ENCODE results near the gene NSRP1.
"Not testable (repeated sequence)": the region's sequence is repeated elsewhere in the genome, so short reads cannot be mapped to it uniquely, and the experiment has no call there.

The NSRP1 gene

GRCh38 chr17:30222251-30222650 lies 105.6 kb downstream of the NSRP1 start:
- no peak for DNase-seq (ENCODE audit: low read depth in 2 of 2)

- DNase-seq (ENCODE audit: low read depth in 2 of 2) = no peak
Observed at GRCh38 chr17:30222721-30223175, 106.1 kb downstream of the NSRP1 start.

DNA sequence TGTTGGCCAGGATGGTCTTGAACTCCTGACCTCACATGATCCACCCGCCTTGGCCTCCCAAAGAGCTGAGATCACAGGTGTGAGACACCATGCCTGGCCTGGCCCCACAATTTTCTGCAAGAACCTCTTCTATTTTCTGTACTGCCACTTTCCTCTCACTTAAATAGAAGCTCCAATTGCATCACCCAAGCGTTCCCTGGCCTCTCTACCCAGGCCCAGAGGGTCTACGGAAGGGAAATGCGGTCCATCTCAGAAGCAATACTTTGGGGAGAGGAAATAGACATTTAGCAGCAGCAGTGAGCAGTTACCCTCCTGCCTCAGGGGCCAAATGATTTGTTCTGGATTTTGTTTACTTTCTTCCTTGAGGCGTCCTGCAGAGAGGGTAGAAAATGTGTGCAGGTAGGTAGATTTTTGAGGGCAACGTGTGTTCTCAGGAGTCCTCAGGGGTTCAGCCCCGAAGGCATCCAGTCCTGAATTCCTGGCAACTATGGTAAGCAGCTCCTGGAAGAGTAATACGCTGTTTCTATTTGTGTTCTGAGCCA lies 107.9 kb downstream of the NSRP1 start:
- DNase-seq (ENCODE audit: low read depth in 2 of 2) = no peak

DNA sequence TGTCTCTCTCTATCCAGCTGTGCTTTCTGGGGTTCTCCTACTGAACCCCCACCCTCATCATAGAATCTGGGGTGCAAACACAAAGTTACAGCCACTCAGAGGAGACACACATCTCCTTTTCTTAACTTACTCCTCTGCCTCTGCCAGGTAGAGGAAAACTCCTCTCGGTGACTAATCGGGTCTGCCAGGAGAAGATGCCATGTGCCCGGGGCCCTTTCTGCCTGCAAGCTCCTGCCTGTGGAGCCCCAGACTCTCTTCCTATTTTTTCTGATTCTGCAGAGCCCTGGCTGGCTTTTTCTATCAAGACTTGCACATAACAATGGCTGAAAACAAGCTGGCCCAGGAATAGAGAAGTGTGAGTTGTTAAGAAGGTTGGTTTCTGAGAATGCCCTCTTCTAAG lies 108.5 kb downstream of the NSRP1 start:
- DNase-seq (ENCODE audit: low read depth in 2 of 2) = no peak

GRCh38 chr17:30225919-30226553 lies 109.4 kb downstream of the NSRP1 start:
- DNase-seq (ENCODE audit: low read depth in 2 of 2) = no peak

- no peak for DNase-seq (ENCODE audit: low read depth in 2 of 2)
Observed at GRCh38 chr17:30226878-30227277, 110.3 kb downstream of the NSRP1 start.

DNA sequence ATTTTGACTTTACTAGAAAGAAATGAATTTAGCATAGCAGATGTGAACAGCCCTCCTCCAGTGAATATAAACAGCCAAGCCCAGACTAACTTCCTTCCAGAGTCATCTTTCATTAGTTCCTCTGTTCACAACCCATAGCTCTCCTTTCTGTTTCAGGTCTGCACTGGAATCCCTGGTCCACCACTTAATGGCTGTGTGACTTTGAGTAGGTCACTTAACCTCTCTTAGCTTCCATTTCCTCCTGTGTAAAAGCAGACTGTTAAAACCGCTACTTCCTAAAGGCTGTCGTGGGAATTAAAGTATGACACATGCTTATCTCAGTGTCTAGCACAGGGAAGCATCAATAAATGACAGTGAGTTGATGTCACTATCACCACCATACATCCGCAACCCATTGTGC lies 111.4 kb downstream of the NSRP1 start:
- DNase-seq (ENCODE audit: low read depth in 2 of 2) = no peak

GRCh38 chr17:30229012-30229411 lies 112.4 kb downstream of the NSRP1 start:
- DNase-seq (ENCODE audit: low read depth in 2 of 2) = peak; percentile 7 to 9

DNA sequence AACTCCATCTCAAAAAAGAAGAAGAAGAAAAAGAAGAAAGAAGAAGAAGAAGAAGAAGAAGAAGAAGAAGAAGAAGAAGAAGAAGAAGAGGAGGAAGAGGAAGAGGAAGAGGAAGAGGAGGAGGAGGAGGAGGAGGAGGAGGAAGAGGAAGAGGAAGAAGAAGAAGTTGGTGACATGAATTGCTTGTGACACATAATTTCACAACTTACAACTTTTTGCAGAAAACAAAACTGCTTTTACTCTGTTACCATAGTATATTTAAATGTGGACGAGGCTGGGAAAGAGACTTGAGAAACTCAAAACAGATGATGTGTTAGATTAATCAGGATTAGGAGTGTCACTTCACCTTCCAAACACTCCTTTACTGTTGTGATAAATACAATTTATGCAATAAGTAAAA lies 113.4 kb downstream of the NSRP1 start:
- DNase-seq (ENCODE audit: low read depth in 2 of 2) = not testable (repeated sequence)

DNA sequence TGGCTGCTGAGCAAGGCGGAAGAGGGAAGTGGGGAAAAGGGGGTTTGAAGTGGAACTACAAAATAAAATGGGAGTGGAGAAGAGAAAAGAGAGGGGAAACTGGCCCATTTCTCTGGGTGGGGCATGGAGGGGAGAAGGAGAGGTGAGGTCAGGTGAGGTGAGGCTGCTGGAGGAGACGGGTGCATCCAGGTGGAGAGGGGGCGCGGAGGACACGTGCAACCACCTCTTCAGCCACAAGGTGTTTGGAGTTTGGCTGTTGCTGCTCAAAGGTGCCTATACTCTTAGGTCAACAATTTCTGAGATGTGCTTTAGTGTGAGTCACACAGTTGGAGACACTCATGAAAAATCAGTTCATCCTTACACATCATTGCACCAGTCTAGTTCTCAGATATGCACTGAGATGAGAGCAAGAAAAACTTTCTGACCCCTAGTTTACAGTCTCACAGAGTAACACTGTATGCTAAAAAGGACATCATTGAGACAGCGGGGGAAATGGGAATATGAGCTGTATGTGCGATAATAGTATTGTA lies 114.0 kb downstream of the NSRP1 start:
- DNase-seq (ENCODE audit: low read depth in 2 of 2) = no peak

- DNase-seq (ENCODE audit: low read depth in 2 of 2) = no peak
Observed at GRCh38 chr17:30232015-30232823, 115.6 kb downstream of the NSRP1 start.

- DNase-seq (ENCODE audit: low read depth in 2 of 2) = no peak
Observed at GRCh38 chr17:30232824-30233427, 116.3 kb downstream of the NSRP1 start.

DNA sequence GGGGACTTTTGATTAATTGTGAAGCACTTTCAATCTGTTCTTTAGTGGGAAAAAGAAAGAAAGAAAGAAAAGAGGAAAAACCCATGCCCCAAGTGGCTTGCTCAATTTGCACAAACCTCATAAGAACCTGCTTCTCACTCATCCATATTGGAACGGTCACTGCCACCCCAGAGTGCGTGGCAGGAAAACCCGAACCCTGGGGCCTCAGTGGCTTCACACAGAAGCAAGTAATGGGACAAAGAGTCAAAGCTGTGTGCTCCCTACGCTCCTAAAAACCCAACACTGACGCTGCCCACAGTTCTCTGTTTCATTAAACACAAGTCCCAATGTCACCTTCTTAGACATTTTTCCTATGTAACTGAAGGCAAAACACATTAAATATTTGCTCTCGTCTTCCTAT lies 117.7 kb downstream of the NSRP1 start:
- DNase-seq (ENCODE audit: low read depth in 2 of 2) = no peak

- no peak for DNase-seq (ENCODE audit: low read depth in 2 of 2)
Observed at GRCh38 chr17:30234964-30235363, 118.3 kb downstream of the NSRP1 start.

GRCh38 chr17:30235386-30236296 lies 119.0 kb downstream of the NSRP1 start, which contains the start of gene SLC6A4:
TSS of gene SLC6A4 (minus strand) at chr17:30235697. CDS start at chr17:30221958, 13,739 bp downstream.
- no peak for DNase-seq (ENCODE audit: low read depth in 2 of 2)

All from fibroblast of skin of left quadriceps (primary cell).